H9 (cell line): ENCODE results near the gene RCN1. TPM values are rescaled to one million over a fixed set of nuclear protein-coding genes. Genes with fewer than 3 reads are reported as not detected.

ENCODE experiments used
- DNase-seq: peaks from one replicate; pipeline ENCODE4 v3.0.0-alpha.2; 2017
- H2AFZ ChIP-seq: one replicate; pipeline ENCODE4 v1.6.1; 2013; ENCODE audit warnings: mild to moderate bottlenecking, low read length, control low read depth, moderate library complexity
- H2AK5ac ChIP-seq: 2 replicates; pipeline ENCODE4 v1.6.1; 2013; ENCODE audit warnings: low read length, control low read depth, mixed read lengths; ENCODE audit not compliant: insufficient read length
- H2BK120ac ChIP-seq: one replicate; pipeline ENCODE4 v1.6.1; 2013; ENCODE audit warnings: low read depth, mild to moderate bottlenecking, low read length, control low read depth, inconsistent platforms; ENCODE audit not compliant: poor library complexity, severe bottlenecking
- H2BK12ac ChIP-seq: 2 replicates; pipeline ENCODE4 v1.6.1; 2013; ENCODE audit warnings: low read length, control low read depth, mixed read lengths, low read depth; ENCODE audit not compliant: insufficient read length
- H2BK15ac ChIP-seq: 2 replicates; pipeline ENCODE4 v1.6.1; 2013; ENCODE audit warnings: low read depth, low read length, control low read depth
- H2BK20ac ChIP-seq: one replicate; pipeline ENCODE4 v1.6.1; 2013; ENCODE audit warnings: low read depth, mild to moderate bottlenecking, low read length, control low read depth, inconsistent platforms; ENCODE audit not compliant: poor library complexity, severe bottlenecking
- H2BK5ac ChIP-seq: 2 replicates; pipeline ENCODE4 v1.6.1; 2013; ENCODE audit warnings: low read length, control low read depth, mixed read lengths; ENCODE audit not compliant: insufficient read length
- H3K14ac ChIP-seq: 2 replicates; pipeline ENCODE4 v1.6.1; 2013; ENCODE audit warnings: low read length, control low read depth; ENCODE audit not compliant: insufficient read depth
- H3K18ac ChIP-seq: 2 replicates; pipeline ENCODE4 v1.6.1; 2013; ENCODE audit warnings: low read depth, mild to moderate bottlenecking, mixed read lengths, low read length, control low read depth; ENCODE audit not compliant: insufficient read length
- H3K23ac ChIP-seq: 2 replicates; pipeline ENCODE4 v1.6.1; 2013; ENCODE audit warnings: low read length, control low read depth, mixed read lengths, low read depth; ENCODE audit not compliant: insufficient read length
- H3K23me2 ChIP-seq: 2 replicates; pipeline ENCODE4 v1.6.1; 2013; ENCODE audit warnings: low read depth, mild to moderate bottlenecking, mixed read lengths, low read length, control low read depth; ENCODE audit not compliant: insufficient read length, poor library complexity, severe bottlenecking
- H3K27ac ChIP-seq: 2 replicates; pipeline ENCODE4 v1.5.1; 2013; ENCODE audit warnings: low read length, control low read depth, mixed read lengths, low read depth; ENCODE audit not compliant: insufficient read length
- H3K27me3 ChIP-seq: 2 replicates; pipeline ENCODE4 v1.6.1; 2013; ENCODE audit warnings: low read length, control low read depth, inconsistent platforms; ENCODE audit not compliant: insufficient read depth
- H3K4ac ChIP-seq: 2 replicates; pipeline ENCODE4 v1.6.1; 2013; ENCODE audit warnings: low read depth, mild to moderate bottlenecking, control low read depth, inconsistent platforms, low read length, moderate library complexity
- H3K4me1 ChIP-seq: 2 replicates; pipeline ENCODE4 v1.6.1; 2013; ENCODE audit warnings: low read length, control low read depth, inconsistent platforms; ENCODE audit not compliant: insufficient read depth
- H3K4me2 ChIP-seq: 2 replicates; pipeline ENCODE4 v1.6.1; 2013; ENCODE audit warnings: low read length, control low read depth, mixed read lengths; ENCODE audit not compliant: insufficient read length, insufficient read depth
- H3K56ac ChIP-seq: 2 replicates; pipeline ENCODE4 v1.6.1; 2013; ENCODE audit warnings: low read depth, mild to moderate bottlenecking, mixed read lengths, low read length, control low read depth; ENCODE audit not compliant: insufficient read length
- H3K79me1 ChIP-seq: 2 replicates; pipeline ENCODE4 v1.6.1; 2013; ENCODE audit warnings: low read depth, mild to moderate bottlenecking, moderate library complexity, low read length, control low read depth, inconsistent platforms; ENCODE audit not compliant: insufficient read depth, poor library complexity, severe bottlenecking
- H3K79me2 ChIP-seq: 2 replicates; pipeline ENCODE4 v1.6.1; 2013; ENCODE audit warnings: low read length, control low read depth, inconsistent platforms; ENCODE audit not compliant: insufficient read depth
- H3K9ac ChIP-seq: 2 replicates; pipeline ENCODE4 v1.6.1; 2013; ENCODE audit warnings: low read length, control low read depth, mixed read lengths; ENCODE audit not compliant: insufficient read length; ENCODE audit errors: extremely low read depth
- H3K9me3 ChIP-seq: one replicate; pipeline ENCODE4 v1.6.1; 2013; ENCODE audit warnings: low read depth, low read length, inconsistent platforms; ENCODE audit not compliant: control insufficient read depth
- H3T11ph ChIP-seq: one replicate; pipeline ENCODE4 v1.6.1; 2013; ENCODE audit warnings: mild to moderate bottlenecking, low read length, control low read depth, inconsistent platforms
- H4K20me1 ChIP-seq: one replicate; pipeline ENCODE4 v1.6.1; 2013; ENCODE audit not compliant: control insufficient read depth, insufficient read length, insufficient read depth
- H4K5ac ChIP-seq: 2 replicates; pipeline ENCODE4 v1.6.1; 2013; ENCODE audit warnings: low read depth, mild to moderate bottlenecking, mixed read lengths, low read length, control low read depth; ENCODE audit not compliant: insufficient read length
- H4K8ac ChIP-seq: replicated peaks from 2 replicates; pipeline ENCODE4 v1.6.1; 2013; ENCODE audit warnings: low read length, control low read depth, mixed read lengths, low read depth; ENCODE audit not compliant: insufficient read length
- H4K91ac ChIP-seq: 2 replicates; pipeline ENCODE4 v1.6.1; 2013; ENCODE audit warnings: low read depth, mild to moderate bottlenecking, moderate library complexity, mixed read lengths, low read length, control low read depth; ENCODE audit not compliant: insufficient read length
- H3K27ac Mint-ChIP-seq, 3 experiments: 2 replicates in 2 of 3; 3 replicates in 1 of 3; pipeline ENCODE4 v1.8.0; 2020 to 2021; ENCODE audit warnings: mixed read lengths in 3 of 3, mild to moderate bottlenecking in 1 of 3, moderate library complexity in 1 of 3
- H3K27me3 Mint-ChIP-seq: 2 replicates; pipeline ENCODE4 v1.8.0; 2021; ENCODE audit warnings: low read depth, mild to moderate bottlenecking, moderate library complexity, mixed read lengths
- H3K36me3 Mint-ChIP-seq, 3 experiments: 2 replicates in 2 of 3; 3 replicates in 1 of 3; pipeline ENCODE4 v1.8.0; 2020 to 2021; ENCODE audit warnings: low read depth in 3 of 3, mixed read lengths in 3 of 3; ENCODE audit not compliant: insufficient read depth in 1 of 3
- H3K4me1 Mint-ChIP-seq, 2 experiments: 2 replicates each; pipeline ENCODE4 v1.8.0; 2020; ENCODE audit warnings: mixed read lengths in 2 of 2
- H3K4me3 Mint-ChIP-seq, 2 experiments: 2 replicates in 1 of 2; 3 replicates in 1 of 2; pipeline ENCODE4 v1.8.0; 2020 to 2021; ENCODE audit warnings: mild to moderate bottlenecking in 2 of 2, mixed read lengths in 2 of 2, moderate library complexity in 1 of 2
- H3K9me3 Mint-ChIP-seq, 2 experiments: 2 replicates in 1 of 2; 3 replicates in 1 of 2; pipeline ENCODE4 v1.8.0; 2020; ENCODE audit warnings: mild to moderate bottlenecking in 2 of 2, mixed read lengths in 2 of 2, moderate library complexity in 1 of 2
- WGBS: extraction: QIAGEN DNeasy Blood & Tissue Kit; methylation state at CpG from one replicate; pipeline ENCODE4 v1.1.7; 2013; ENCODE audit warnings: missing lambda C conversion rate, low lambda C conversion rate, mixed read lengths; ENCODE audit not compliant: insufficient read length; ENCODE audit errors: extremely low coverage; 5-methylcytosine and 5-hydroxymethylcytosine counted together
- total RNA-seq: library from RNA; stranded (reverse); gene quantifications from 2 replicates; pipeline ENCODE4 v1.2.1, GENCODE V29; 2021
- TF ChIP-seq, protein P1 (sequence below): fragments of 200-600 bp; sonication (generic); conservative IDR thresholded peaks from 3 replicates; pipeline ENCODE4 v1.8.0; 2021; ENCODE audit warnings: antibody characterized with exemption, mild to moderate bottlenecking

The RCN1 gene
- total RNA-seq, 1 experiment from 2014 or later = 109 TPM

DNA sequence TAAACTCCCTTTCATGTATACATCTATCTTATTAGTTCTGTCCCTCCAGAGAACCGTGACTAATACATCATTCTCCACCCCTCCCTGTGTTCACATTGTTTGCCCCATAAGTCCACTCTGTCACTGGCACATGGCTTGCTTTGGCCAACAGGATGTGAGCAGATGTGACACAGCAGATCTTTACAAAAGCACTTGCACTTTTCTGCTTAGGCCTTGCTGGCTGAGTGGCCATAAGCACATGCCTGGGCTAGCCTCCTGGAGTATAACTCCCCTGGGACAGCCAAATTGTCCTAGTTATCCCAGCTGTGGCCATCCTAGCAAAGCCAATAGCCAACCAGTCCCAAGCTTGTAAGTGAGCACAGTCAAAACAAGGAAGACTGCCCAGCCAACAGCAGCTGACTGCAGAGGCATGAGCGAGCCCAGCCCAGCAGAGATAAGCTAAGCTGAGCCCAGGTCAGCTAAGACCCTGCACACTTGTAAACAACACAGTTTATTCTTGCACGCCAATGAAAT, 9.7 kb upstream of the RCN1 start:
- Histone ChIP-seq H3K56ac (no peak overlapping the region), H3K18ac (no peak overlapping the region), H4K91ac (no peak overlapping the region), H3K79me1 (no peaks in the 10 kb centered on the region), H2BK120ac (no peak overlapping the region), H4K8ac (no peak overlapping the region), H3K27me3 (no peaks in the 10 kb centered on the region), H2BK15ac (no peak overlapping the region), H2AFZ (no peak overlapping the region), H4K20me1 (no peaks in the 10 kb centered on the region), H3K79me2 (no peaks in the 10 kb centered on the region), H3K27ac (no peak overlapping the region), H3K4me1 (peaks cover 9% of the 10 kb centered on the region), H2BK20ac (no peak overlapping the region), H3K4ac (no peak overlapping the region), H2AK5ac (no peak overlapping the region), H3K9ac (no peak overlapping the region), H2BK12ac (no peak overlapping the region), H3K14ac (no peak overlapping the region), H3K23me2 (no peaks in the 10 kb centered on the region), H3K9me3 (no peaks in the 10 kb centered on the region), H3K4me2 (no peak overlapping the region), H4K5ac (no peak overlapping the region), H3T11ph (no peak overlapping the region), H3K23ac (no peak overlapping the region), H2BK5ac (no peak overlapping the region)
- Mint-ChIP-seq H3K27ac (no peak overlapping the region), H3K4me3 (no peak overlapping the region), H3K4me1 (peaks cover 16 to 19% of the 10 kb centered on the region in 2 experiments), H3K27me3 (no peaks in the 10 kb centered on the region; the same call in none of the 2 replicates), H3K9me3 (no peaks in the 10 kb centered on the region; a peak in 1 of 5 replicates), H3K36me3 (no peaks in the 10 kb centered on the region)
- TF ChIP-seq, protein P1, sequence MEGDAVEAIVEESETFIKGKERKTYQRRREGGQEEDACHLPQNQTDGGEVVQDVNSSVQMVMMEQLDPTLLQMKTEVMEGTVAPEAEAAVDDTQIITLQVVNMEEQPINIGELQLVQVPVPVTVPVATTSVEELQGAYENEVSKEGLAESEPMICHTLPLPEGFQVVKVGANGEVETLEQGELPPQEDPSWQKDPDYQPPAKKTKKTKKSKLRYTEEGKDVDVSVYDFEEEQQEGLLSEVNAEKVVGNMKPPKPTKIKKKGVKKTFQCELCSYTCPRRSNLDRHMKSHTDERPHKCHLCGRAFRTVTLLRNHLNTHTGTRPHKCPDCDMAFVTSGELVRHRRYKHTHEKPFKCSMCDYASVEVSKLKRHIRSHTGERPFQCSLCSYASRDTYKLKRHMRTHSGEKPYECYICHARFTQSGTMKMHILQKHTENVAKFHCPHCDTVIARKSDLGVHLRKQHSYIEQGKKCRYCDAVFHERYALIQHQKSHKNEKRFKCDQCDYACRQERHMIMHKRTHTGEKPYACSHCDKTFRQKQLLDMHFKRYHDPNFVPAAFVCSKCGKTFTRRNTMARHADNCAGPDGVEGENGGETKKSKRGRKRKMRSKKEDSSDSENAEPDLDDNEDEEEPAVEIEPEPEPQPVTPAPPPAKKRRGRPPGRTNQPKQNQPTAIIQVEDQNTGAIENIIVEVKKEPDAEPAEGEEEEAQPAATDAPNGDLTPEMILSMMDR = no peak
- no peak for DNase-seq
- no CpG with 5 or more reads among the region's 3 CpGs for WGBS
